ENCODE data around the gene ASNSD1. TPM values are rescaled to one million over a fixed set of nuclear protein-coding genes. Genes with fewer than 3 reads are reported as not detected.

The ASNSD1 gene
- 10 to 100 TPM; 41.0 to 43.2 TPM for total RNA-seq

- H3K27ac Mint-ChIP-seq: no peak within 1 kb of the TSS
- CTCF ChIA-PET: interaction anchor here (0.6 to 8.5 kb wide), 29 partner anchors 8 to 414 kb away, joined by 3 to 96 read pairs (median 5); partner anchors contain the start of genes ANKAR and OSGEPL1
- peak; percentile 87 for ATAC-seq
- DNase-seq: peak; percentile 98
- H3K4me1 Mint-ChIP-seq (ENCODE audit: low read depth): peaks cover 54% of the 10 kb centered on the region
- POLR2A ChIA-PET: interaction anchor here (0.5 to 3.2 kb wide), 13 partner anchors 11 to 1545 kb away, joined by 3 to 14 read pairs (median 3); partner anchors contain the start of genes ANKAR, ORMDL1, OSGEPL1 and PMS1
- peak; percentile 85 for TF ChIP-seq CTCF (IDR thresholded peaks at IDR 0.05)
- H3K36me3 Mint-ChIP-seq (ENCODE audit: low read depth): peaks cover 14% of the 10 kb centered on the region
- H3K9me3 Mint-ChIP-seq: no peaks in the 10 kb centered on the region
- no peak within 1 kb of the TSS for H3K4me3 Mint-ChIP-seq
- intact Hi-C loops (cut with micrococcal nuclease): loop anchor here (1.0 to 2.0 kb wide), 2 partner anchors 13 to 37 kb away; partner anchors contain the start of gene ANKAR
- no peaks in the 10 kb centered on the region for H3K27me3 Mint-ChIP-seq
These were observed at the start of gene ASNSD1 for GRCh38 chr2:189661148-189661956. Gene ASNSD1, plus strand, starts transcription at chr2:189661459. Its CDS starts 4,674 bp downstream, at chr2:189666133.

- no peak for ATAC-seq
- POLR2A ChIA-PET: no interaction called here
These were observed 48.1 kb upstream of the ASNSD1 start for GRCh38 chr2:189613077-189613636.

GRCh38 chr2:189613650-189614420 is 47.4 kb upstream of the ASNSD1 start:
- ChIA-PET POLR2A (no interaction called here), CTCF (no interaction called here)
- Mint-ChIP-seq H3K36me3 (ENCODE audit: low read depth) (no peaks in the 10 kb centered on the region), H3K9me3 (no peaks in the 10 kb centered on the region), H3K4me1 (ENCODE audit: low read depth) (peaks cover 3% of the 10 kb centered on the region), H3K27ac (no peak overlapping the region), H3K4me3 (no peak overlapping the region), H3K27me3 (no peaks in the 10 kb centered on the region)
- ATAC-seq: no peak
- DNase-seq: no peak
- TF ChIP-seq CTCF (IDR thresholded peaks at IDR 0.05): no peak
- intact Hi-C loops (cut with micrococcal nuclease): no loop called here

More at GRCh38 chr2:189613077-189613636, 48.1 kb upstream of the ASNSD1 start:
- CTCF ChIA-PET: no interaction called here
- H3K9me3 Mint-ChIP-seq: no peaks in the 10 kb centered on the region
- intact Hi-C loops (cut with micrococcal nuclease): no loop called here
- no peaks in the 10 kb centered on the region for H3K27me3 Mint-ChIP-seq
- TF ChIP-seq CTCF (IDR thresholded peaks at IDR 0.05): no peak
- H3K4me1 Mint-ChIP-seq (ENCODE audit: low read depth): peaks cover 3% of the 10 kb centered on the region
- DNase-seq: no peak
- H3K36me3 Mint-ChIP-seq (ENCODE audit: low read depth): no peaks in the 10 kb centered on the region
- H3K4me3 Mint-ChIP-seq: no peak overlapping the region
- no peak overlapping the region for H3K27ac Mint-ChIP-seq

- CTCF ChIA-PET: interaction anchor here (0.8 kb wide), 1 partner anchor 9 kb away, joined by 3 read pairs; no protein-coding TSS in a partner anchor
- Mint-ChIP-seq H3K27me3 (no peaks in the 10 kb centered on the region), H3K9me3 (no peaks in the 10 kb centered on the region), H3K4me1 (ENCODE audit: low read depth) (peaks cover 3% of the 10 kb centered on the region), H3K36me3 (ENCODE audit: low read depth) (no peaks in the 10 kb centered on the region), H3K4me3 (no peak overlapping the region), H3K27ac (no peak overlapping the region)
- intact Hi-C loops (cut with micrococcal nuclease): no loop called here
- ATAC-seq (no peak), DNase-seq (no peak)
- TF ChIP-seq CTCF (IDR thresholded peaks at IDR 0.05): no peak
- POLR2A ChIA-PET: no interaction called here
These were observed 46.7 kb upstream of the ASNSD1 start for GRCh38 chr2:189614585-189614984.

Data from activated CD8-positive, alpha-beta T cell treated with anti-CD3 and anti-CD28 coated beads for 36 hours (primary cell).